ENCODE data around the gene AADAT. TPM values are rescaled to one million over a fixed set of nuclear protein-coding genes. Genes with fewer than 3 reads are reported as not detected.

Gene AADAT
- total RNA-seq, 1 experiment from 2014 or later: 2.7 TPM

- H2AFZ ChIP-seq (ENCODE audit: low read length): no peak overlapping the region
- ChIA-PET CTCF (no interaction called here), POLR2A (ENCODE audit: unreplicated experiment) (no interaction called here)
- H3F3A ChIP-seq (ENCODE audit: low read length, unreplicated experiment): no peaks in the 10 kb centered on the region
- no peak overlapping the region for H3K27ac ChIP-seq (ENCODE audit: low read length)
- no peak overlapping the region for H3K9ac ChIP-seq (ENCODE audit: low read length)
- BruUV-seq (replicated peaks): no TSS peak
- no peaks in the 10 kb centered on the region for H3K9me2 ChIP-seq (replicated peaks; ENCODE audit: low read length)
- H3K4me2 ChIP-seq (ENCODE audit: low read length): no peak overlapping the region
- no peak for TF ChIP-seq EZH2phosphoT487 (IDR thresholded peaks at IDR 0.05; ENCODE audit: borderline replicate concordance, low read length)
- TF ChIP-seq EZH2 (IDR thresholded peaks at IDR 0.05; ENCODE audit: low read length, unreplicated experiment): no peak
- no peak for TF ChIP-seq CTCF (conservative IDR thresholded peaks at IDR 0.05; ENCODE audit: low read depth, low read length)
- no peaks in the 10 kb centered on the region for H4K20me1 ChIP-seq (ENCODE audit: low read length)
- H3K4me1 ChIP-seq (ENCODE audit: insufficient read depth, low read length): no peaks in the 10 kb centered on the region
- ATAC-seq (no peak), DNase-seq (no peak)
- intact Hi-C loops (cut with micrococcal nuclease): no loop called here
- H3K27me3 ChIP-seq (ENCODE audit: low read length): peaks cover 11% of the 10 kb centered on the region; the same call in 1 of the 2 replicates
- H3K4me3 ChIP-seq (ENCODE audit: low read length): no peak overlapping the region
- no peaks in the 10 kb centered on the region for H3K36me3 ChIP-seq (ENCODE audit: low read depth, low read length)
- no peaks in the 10 kb centered on the region for H3K9me3 ChIP-seq (ENCODE audit: low read length)
- no peaks in the 10 kb centered on the region for H3K79me2 ChIP-seq (ENCODE audit: low read length)
These were observed 51.0 kb downstream of the AADAT start for GRCh38 chr4:170038769-170039168.

DNA sequence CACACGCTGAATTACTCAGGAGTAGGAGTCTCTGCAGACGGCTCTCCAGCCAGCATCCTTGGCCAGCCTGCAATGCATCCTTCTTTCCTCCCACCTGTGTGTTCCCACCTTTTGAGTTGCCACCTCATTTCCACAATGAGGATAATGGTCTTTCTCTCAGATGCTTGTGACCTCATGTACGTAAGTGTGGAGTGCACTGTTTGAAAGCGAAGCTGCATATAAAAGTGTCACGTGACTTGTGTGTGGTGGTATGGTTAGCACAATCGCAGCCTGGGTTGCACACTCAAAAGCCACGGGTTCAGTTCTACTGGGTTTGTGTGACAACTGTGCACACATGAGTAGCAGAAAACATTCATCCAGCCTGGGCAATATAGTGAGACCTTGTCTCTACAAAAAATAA lies 51.5 kb downstream of the AADAT start:
- Histone ChIP-seq H3F3A (ENCODE audit: low read length, unreplicated experiment) (no peaks in the 10 kb centered on the region), H3K36me3 (ENCODE audit: low read depth, low read length) (no peaks in the 10 kb centered on the region), H3K9ac (ENCODE audit: low read length) (no peak overlapping the region), H3K4me1 (ENCODE audit: insufficient read depth, low read length) (no peaks in the 10 kb centered on the region), H3K9me3 (ENCODE audit: low read length) (no peaks in the 10 kb centered on the region), H3K4me2 (ENCODE audit: low read length) (no peak overlapping the region), H3K79me2 (ENCODE audit: low read length) (no peaks in the 10 kb centered on the region), H4K20me1 (ENCODE audit: low read length) (no peaks in the 10 kb centered on the region), H2AFZ (ENCODE audit: low read length) (no peak overlapping the region), H3K27ac (ENCODE audit: low read length) (no peak overlapping the region), H3K27me3 (ENCODE audit: low read length) (peaks cover 15% of the 10 kb centered on the region; the same call in 1 of the 2 replicates), H3K9me2 (replicated peaks; ENCODE audit: low read length) (no peaks in the 10 kb centered on the region), H3K4me3 (ENCODE audit: low read length) (no peak overlapping the region)
- intact Hi-C loops (cut with micrococcal nuclease): no loop called here
- POLR2A ChIA-PET (ENCODE audit: unreplicated experiment): no interaction called here
- TF ChIP-seq EZH2phosphoT487 (IDR thresholded peaks at IDR 0.05; ENCODE audit: borderline replicate concordance, low read length) (no peak), CTCF (conservative IDR thresholded peaks at IDR 0.05; ENCODE audit: low read depth, low read length) (no peak), EZH2 (IDR thresholded peaks at IDR 0.05; ENCODE audit: low read length, unreplicated experiment) (no peak)
- DNase-seq: no peak
- CTCF ChIA-PET: no interaction called here
- no TSS peak for BruUV-seq (replicated peaks)
- ATAC-seq: no peak

DNA sequence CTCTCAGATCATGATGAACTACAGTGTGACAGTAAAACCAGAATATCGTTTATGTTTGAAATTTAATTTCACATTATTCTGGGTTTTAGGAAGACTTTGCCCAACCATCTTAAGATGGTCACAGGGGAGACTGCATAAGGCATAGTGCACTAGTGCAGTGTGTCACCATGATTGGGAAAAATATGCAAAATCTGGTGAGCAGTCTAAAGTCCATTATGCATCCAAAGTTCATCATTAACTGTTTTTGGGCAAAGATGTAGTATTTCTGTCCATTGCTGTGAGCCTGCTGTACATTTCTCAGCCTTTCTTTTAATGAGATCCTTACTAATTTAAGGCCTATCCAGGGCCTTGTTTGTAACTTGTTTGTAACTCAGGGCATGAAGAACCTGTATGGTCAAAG lies 52.3 kb downstream of the AADAT start:
- Histone ChIP-seq H3K4me1 (ENCODE audit: insufficient read depth, low read length) (no peaks in the 10 kb centered on the region), H3K36me3 (ENCODE audit: low read depth, low read length) (no peaks in the 10 kb centered on the region), H3K9ac (ENCODE audit: low read length) (no peak overlapping the region), H2AFZ (ENCODE audit: low read length) (no peak overlapping the region), H3K9me2 (replicated peaks; ENCODE audit: low read length) (no peaks in the 10 kb centered on the region), H4K20me1 (ENCODE audit: low read length) (no peaks in the 10 kb centered on the region), H3K79me2 (ENCODE audit: low read length) (no peaks in the 10 kb centered on the region), H3K4me3 (ENCODE audit: low read length) (no peak overlapping the region), H3K4me2 (ENCODE audit: low read length) (no peak overlapping the region), H3K27ac (ENCODE audit: low read length) (no peak overlapping the region), H3K27me3 (ENCODE audit: low read length) (peaks cover 15% of the 10 kb centered on the region; the same call in 1 of the 2 replicates), H3F3A (ENCODE audit: low read length, unreplicated experiment) (no peaks in the 10 kb centered on the region), H3K9me3 (ENCODE audit: low read length) (no peaks in the 10 kb centered on the region)
- ChIA-PET POLR2A (ENCODE audit: unreplicated experiment) (no interaction called here), CTCF (no interaction called here)
- DNase-seq (no peak), ATAC-seq (no peak)
- BruUV-seq (replicated peaks): no TSS peak
- TF ChIP-seq CTCF (conservative IDR thresholded peaks at IDR 0.05; ENCODE audit: low read depth, low read length) (no peak), EZH2 (IDR thresholded peaks at IDR 0.05; ENCODE audit: low read length, unreplicated experiment) (no peak), EZH2phosphoT487 (IDR thresholded peaks at IDR 0.05; ENCODE audit: borderline replicate concordance, low read length) (no peak)
- intact Hi-C loops (cut with micrococcal nuclease): no loop called here

Measured in PC-3 (cell line).